MM.1S (cell line): Measurements from ENCODE around the gene UPF3B.

Experiments used
- EZH2 ChIP-seq: fragments of 300-600 bp; sonication (generic); optimal IDR thresholded peaks from 2 replicates; pipeline ENCODE3; 2017; ENCODE audit warnings: low read depth, mild to moderate bottlenecking, antibody characterized with exemption, low read length, mixed read lengths
- TF ChIP-seq, protein P1 (sequence below): fragments of 300-600 bp; sonication (generic); IDR thresholded peaks from 2 replicates; pipeline ENCODE4 v1.5.1; 2016; ENCODE audit warnings: antibody characterized with exemption, low read length, mixed read lengths

GRCh38 chrX:119880552-119881437, 28.0 kb upstream of the UPF3B start:
- TF ChIP-seq, protein P1, sequence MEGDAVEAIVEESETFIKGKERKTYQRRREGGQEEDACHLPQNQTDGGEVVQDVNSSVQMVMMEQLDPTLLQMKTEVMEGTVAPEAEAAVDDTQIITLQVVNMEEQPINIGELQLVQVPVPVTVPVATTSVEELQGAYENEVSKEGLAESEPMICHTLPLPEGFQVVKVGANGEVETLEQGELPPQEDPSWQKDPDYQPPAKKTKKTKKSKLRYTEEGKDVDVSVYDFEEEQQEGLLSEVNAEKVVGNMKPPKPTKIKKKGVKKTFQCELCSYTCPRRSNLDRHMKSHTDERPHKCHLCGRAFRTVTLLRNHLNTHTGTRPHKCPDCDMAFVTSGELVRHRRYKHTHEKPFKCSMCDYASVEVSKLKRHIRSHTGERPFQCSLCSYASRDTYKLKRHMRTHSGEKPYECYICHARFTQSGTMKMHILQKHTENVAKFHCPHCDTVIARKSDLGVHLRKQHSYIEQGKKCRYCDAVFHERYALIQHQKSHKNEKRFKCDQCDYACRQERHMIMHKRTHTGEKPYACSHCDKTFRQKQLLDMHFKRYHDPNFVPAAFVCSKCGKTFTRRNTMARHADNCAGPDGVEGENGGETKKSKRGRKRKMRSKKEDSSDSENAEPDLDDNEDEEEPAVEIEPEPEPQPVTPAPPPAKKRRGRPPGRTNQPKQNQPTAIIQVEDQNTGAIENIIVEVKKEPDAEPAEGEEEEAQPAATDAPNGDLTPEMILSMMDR, result peak; percentile 77
- no peak for TF ChIP-seq EZH2
